ENCODE data around the gene CTSS.

DNA sequence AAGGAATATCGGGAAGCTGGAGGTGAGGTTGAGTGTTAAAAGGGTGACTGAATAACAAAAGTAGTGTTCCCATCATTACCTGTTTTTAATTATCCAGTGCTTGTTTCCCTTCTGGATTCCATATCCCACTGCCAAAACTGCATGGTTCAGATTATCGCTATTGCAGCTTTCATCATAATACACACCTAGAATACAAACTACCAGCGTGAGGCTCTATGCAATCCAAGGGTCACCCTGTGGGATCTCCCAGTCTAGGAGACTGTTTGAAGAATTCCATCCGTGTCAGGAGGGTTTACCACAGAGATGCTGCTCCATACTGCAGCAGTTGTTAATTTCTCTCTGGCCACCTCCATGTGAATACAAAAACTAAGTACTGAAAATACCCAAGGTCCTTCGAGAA lies 33.5 kb upstream of the CTSS start:
- TF ChIP-seq, protein P1, sequence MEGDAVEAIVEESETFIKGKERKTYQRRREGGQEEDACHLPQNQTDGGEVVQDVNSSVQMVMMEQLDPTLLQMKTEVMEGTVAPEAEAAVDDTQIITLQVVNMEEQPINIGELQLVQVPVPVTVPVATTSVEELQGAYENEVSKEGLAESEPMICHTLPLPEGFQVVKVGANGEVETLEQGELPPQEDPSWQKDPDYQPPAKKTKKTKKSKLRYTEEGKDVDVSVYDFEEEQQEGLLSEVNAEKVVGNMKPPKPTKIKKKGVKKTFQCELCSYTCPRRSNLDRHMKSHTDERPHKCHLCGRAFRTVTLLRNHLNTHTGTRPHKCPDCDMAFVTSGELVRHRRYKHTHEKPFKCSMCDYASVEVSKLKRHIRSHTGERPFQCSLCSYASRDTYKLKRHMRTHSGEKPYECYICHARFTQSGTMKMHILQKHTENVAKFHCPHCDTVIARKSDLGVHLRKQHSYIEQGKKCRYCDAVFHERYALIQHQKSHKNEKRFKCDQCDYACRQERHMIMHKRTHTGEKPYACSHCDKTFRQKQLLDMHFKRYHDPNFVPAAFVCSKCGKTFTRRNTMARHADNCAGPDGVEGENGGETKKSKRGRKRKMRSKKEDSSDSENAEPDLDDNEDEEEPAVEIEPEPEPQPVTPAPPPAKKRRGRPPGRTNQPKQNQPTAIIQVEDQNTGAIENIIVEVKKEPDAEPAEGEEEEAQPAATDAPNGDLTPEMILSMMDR (IDR thresholded peaks at IDR 0.05): no peak
- no peak for TF ChIP-seq POLR2A (IDR thresholded peaks at IDR 0.05)
